Skeletal muscle satellite cell (primary cell): ENCODE data around the gene SLC35A4.
A peak's percentile ranks its signal among the peaks of the same experiment; 100 is the strongest.
"Not testable (repeated sequence)": the region's sequence is repeated elsewhere in the genome, so short reads cannot be mapped to it uniquely, and the experiment has no call there.

Experiments used
- H3K27me3 ChIP-seq: 2 replicates; pipeline ENCODE4 v1.7.0; 2013; ENCODE audit warnings: low read length; ENCODE audit not compliant: control insufficient read depth, insufficient read depth
- H3K36me3 ChIP-seq: 2 replicates; pipeline ENCODE4 v1.7.0; 2013; ENCODE audit warnings: mild to moderate bottlenecking, control low read depth, low read length; ENCODE audit not compliant: insufficient read depth
- H3K4me1 ChIP-seq: 2 replicates; pipeline ENCODE4 v1.7.0; 2013; ENCODE audit warnings: low read length; ENCODE audit not compliant: control insufficient read depth, insufficient read depth
- H3K4me2 ChIP-seq: 2 replicates; pipeline ENCODE4 v1.7.0; 2013; ENCODE audit warnings: mild to moderate bottlenecking, low read length
- H3K4me3 ChIP-seq: 2 replicates; pipeline ENCODE4 v1.7.0; 2013; ENCODE audit warnings: low read length
- H3K9ac ChIP-seq: 2 replicates; pipeline ENCODE4 v1.7.0; 2013; ENCODE audit warnings: mild to moderate bottlenecking, low read depth, low read length, moderate library complexity
- H3K9me3 ChIP-seq: replicated peaks from 2 replicates; pipeline ENCODE4 v1.7.0; 2013; ENCODE audit warnings: mild to moderate bottlenecking, control low read depth, low read length

The SLC35A4 gene

DNA sequence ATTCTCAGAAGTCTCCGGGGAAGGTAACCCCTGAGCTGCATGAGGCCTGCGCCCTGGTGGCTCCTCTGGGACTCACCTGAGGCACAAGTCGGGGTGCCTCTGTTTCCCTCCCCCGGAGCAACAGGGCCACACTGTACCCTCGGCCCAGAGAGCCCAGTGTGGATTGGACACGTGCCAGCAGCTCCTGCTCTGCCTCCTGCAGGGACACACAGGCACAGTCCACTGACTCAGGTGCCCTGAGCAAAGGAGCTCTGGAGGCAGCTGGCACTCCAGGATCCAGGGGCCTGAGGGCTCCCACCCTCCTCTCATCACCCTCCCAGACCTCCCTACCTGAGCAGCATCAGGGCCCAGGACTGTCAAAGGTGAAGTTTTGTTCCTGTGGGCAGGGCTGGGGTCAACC, 29.5 kb downstream of the SLC35A4 start:
- no peaks in the 10 kb centered on the region for H3K9me3 ChIP-seq
- H3K4me1 ChIP-seq: peaks cover 17% of the 10 kb centered on the region
- no peak overlapping the region for H3K4me2 ChIP-seq
- no peak overlapping the region for H3K9ac ChIP-seq
- H3K36me3 ChIP-seq: no peaks in the 10 kb centered on the region
- peaks cover 22% of the 10 kb centered on the region for H3K27me3 ChIP-seq
- no peak overlapping the region for H3K4me3 ChIP-seq

DNA sequence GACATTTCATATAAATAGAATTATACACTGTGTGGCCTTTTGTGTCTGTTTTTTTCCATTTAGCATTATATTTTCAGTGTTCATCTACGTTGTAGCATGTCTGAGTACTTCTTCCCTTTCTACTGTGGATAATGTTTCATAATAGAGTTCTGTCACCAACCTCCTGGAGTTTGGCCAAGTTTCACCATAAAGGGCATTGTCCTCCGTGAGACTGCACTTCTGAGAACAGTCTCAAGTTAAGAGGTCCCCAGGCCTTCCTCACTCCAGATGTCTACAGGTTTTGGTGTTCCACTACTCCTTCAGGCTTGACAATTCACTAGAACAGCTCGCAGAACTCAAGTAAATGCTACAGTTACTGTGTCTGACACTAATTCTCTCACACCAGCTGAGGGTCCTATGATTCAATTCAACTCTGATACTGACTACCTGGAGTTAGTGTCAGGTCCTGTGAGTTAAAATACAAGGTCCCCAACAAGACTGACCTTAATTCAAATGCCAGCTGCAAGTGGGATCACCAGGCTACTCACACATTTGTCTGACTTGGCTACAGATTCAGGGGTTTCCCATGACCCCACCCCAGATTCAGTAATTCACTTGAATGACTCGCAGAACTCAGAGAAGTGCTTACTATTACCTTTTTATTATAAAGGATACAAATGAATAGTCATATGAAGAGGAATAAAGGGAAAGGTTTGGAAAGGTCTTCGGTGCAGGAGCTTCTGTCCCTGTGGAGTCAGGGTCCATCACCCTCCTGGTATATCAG, 31.1 kb downstream of the SLC35A4 start:
- H3K4me1 ChIP-seq: peaks cover 9% of the 10 kb centered on the region
- no peaks in the 10 kb centered on the region for H3K36me3 ChIP-seq
- H3K27me3 ChIP-seq: peaks cover 22% of the 10 kb centered on the region
- no peaks in the 10 kb centered on the region for H3K9me3 ChIP-seq
- no peak overlapping the region for H3K4me3 ChIP-seq
- H3K9ac ChIP-seq: no peak overlapping the region
- no peak overlapping the region for H3K4me2 ChIP-seq

DNA sequence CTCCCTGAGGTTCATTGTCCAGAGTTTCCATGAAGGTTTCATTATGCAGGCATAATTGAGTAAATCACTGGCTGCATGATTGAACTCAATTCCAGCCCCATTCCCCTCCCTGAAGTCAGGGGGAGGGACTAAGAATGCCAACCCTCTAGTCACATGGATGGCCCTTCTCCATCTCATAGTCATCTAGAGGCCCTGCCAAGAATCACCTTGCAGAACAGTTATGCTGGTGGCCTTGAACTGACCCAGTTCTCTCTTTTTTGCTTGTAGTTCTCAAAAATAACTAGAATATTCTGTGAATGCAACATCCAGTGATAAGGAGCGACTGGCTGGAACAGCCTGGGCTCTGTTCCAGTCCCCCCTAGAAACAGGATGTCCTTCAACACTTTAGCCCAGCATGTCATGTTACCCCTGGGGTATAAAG, 31.7 kb downstream of the SLC35A4 start:
- peaks cover 22% of the 10 kb centered on the region for H3K27me3 ChIP-seq
- no peaks in the 10 kb centered on the region for H3K9me3 ChIP-seq
- no peak overlapping the region for H3K4me2 ChIP-seq
- H3K4me3 ChIP-seq: no peak overlapping the region
- H3K36me3 ChIP-seq: no peaks in the 10 kb centered on the region
- no peak overlapping the region for H3K9ac ChIP-seq
- H3K4me1 ChIP-seq: peaks cover 9% of the 10 kb centered on the region

DNA sequence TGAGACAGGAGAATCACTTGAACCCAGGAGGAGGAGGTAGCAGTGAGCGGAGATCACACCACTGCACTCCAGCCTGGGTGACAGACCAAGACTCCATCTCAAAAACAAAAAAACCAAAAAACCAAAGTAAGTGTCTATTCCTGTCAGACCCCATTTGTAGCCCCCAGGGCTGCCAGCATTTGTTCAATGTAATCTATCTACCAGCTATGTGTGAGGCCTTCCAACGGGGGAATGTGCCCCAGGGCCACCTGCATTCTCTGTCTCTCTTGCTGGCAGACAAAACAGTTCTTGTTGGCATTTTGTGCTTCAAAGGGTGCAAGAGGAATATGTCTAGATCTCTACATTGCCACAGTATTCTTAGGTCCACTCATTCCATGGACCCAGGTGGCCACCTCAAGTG, 34.2 kb downstream of the SLC35A4 start:
- no peak overlapping the region for H3K9ac ChIP-seq
- no peaks in the 10 kb centered on the region for H3K9me3 ChIP-seq
- H3K4me3 ChIP-seq: no peak overlapping the region
- no peaks in the 10 kb centered on the region for H3K36me3 ChIP-seq
- no peak overlapping the region for H3K4me2 ChIP-seq
- H3K4me1 ChIP-seq: peaks cover 3% of the 10 kb centered on the region
- H3K27me3 ChIP-seq: peaks cover 22% of the 10 kb centered on the region

DNA sequence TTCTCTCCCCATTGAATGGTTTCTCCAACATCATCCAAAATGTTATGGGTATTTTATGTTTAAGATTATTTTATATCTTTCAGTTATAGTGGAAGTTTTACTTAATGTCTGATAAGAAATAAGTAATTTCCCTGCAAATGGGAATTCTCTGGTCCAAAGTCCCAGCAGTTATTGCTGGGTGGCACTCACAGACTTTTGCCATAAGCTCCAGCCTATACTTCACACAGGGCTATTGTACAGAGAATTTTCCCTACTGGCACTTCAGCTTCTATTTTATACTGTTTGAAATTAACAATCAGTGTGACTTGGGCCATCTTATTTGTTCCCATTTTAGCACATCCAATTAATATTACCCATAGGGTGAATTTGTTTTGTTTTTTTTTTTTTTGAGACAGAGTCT, 35.5 kb downstream of the SLC35A4 start:
- Histone ChIP-seq H3K4me1 (peaks cover 3% of the 10 kb centered on the region), H3K4me2 (no peak overlapping the region), H3K27me3 (peaks cover 22% of the 10 kb centered on the region), H3K4me3 (no peak overlapping the region), H3K9me3 (no peaks in the 10 kb centered on the region), H3K9ac (no peak overlapping the region), H3K36me3 (no peaks in the 10 kb centered on the region)

DNA sequence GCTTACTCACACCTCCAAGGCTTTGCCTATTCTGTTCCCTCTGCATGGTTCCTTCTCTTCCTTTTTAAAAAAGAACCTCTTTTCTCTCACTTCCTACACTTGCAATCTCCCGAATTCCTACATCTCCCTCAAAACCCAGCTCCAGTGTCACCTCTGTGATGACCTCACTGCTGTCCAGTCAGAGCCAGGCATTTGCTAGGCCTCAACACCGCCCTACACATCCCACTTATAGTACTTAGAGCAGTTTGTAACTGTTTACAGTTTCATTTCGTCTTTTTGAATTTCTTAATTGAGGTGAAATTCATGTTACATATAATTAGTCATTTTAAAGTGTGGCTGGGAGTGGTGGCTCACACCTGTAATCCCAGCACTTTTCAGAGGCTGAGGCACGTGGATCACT, 37.5 kb downstream of the SLC35A4 start:
- H3K9ac ChIP-seq: no peak overlapping the region

DNA sequence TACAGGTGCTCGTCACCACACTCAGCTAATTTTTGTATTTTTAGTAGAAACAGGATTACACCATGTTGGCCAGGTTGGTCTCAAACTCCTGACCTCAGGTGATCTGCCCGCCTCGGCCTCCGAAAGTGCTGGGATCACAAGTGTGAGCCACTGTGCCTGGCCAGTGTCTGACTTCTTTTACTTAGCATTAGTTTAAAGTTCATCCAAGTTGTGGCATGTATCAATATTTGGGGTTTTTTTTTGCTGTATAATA, 38.7 kb downstream of the SLC35A4 start:
- H3K4me2 ChIP-seq, H3K4me1 ChIP-seq, H3K4me3 ChIP-seq, H3K9me3 ChIP-seq, H3K36me3 ChIP-seq, H3K9ac ChIP-seq, H3K27me3 ChIP-seq: not testable (repeated sequence)

More for the DNA sequence above, 37.5 kb downstream of the SLC35A4 start:
- Histone ChIP-seq H3K4me3 (no peak overlapping the region), H3K27me3 (peaks cover 10% of the 10 kb centered on the region), H3K4me2 (no peak overlapping the region), H3K9me3 (no peaks in the 10 kb centered on the region), H3K4me1 (peaks cover 3% of the 10 kb centered on the region), H3K36me3 (no peaks in the 10 kb centered on the region)

DNA sequence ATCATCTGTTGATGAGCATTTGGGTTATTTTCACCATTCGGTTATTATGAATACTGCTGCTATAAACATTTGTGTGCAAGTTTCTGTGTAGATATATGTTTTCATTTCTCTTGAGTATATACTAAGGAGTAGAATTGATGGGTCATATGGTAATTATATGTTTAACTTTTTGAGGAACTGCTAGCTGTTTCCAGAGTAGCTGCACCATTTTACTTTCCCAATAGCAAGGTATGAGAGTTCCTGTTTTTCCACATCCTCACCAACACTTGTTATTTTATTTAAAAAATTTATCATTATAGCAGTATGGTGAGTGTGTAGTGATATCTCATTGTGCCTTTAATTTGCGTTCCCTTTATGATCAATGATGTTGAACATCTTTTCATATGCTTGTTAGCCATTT, 39.1 kb downstream of the SLC35A4 start:
- Histone ChIP-seq H3K27me3 (peaks cover 3% of the 10 kb centered on the region), H3K4me2 (no peak overlapping the region), H3K9ac (no peak overlapping the region), H3K4me1 (peaks cover 3% of the 10 kb centered on the region), H3K9me3 (no peaks in the 10 kb centered on the region), H3K4me3 (no peak overlapping the region), H3K36me3 (no peaks in the 10 kb centered on the region)

DNA sequence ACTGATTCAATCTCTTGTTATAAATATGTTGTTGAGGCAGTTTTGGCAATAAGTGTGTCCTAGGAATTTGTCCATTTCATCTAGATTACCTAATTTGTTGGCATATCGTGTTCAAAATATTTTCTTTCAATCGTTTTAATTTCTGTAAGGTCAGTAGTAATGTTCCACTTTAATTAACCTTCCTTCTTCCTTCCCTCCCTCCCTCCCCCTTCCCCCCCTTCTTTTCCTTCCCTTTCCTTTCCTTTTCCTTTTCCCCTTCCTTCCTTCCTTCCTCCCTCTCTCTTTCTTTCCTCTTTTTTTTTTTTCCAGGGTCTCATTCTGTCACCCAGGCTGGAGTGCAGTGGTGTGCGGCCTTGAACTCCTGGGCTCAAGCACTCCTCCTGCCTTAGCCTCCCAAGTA, 41.3 kb downstream of the SLC35A4 start:
- Histone ChIP-seq H3K4me2 (no peak overlapping the region), H3K36me3 (no peaks in the 10 kb centered on the region), H3K4me1 (peaks cover 13% of the 10 kb centered on the region), H3K27me3 (no peaks in the 10 kb centered on the region), H3K4me3 (no peak overlapping the region), H3K9ac (no peak overlapping the region), H3K9me3 (no peaks in the 10 kb centered on the region)

DNA sequence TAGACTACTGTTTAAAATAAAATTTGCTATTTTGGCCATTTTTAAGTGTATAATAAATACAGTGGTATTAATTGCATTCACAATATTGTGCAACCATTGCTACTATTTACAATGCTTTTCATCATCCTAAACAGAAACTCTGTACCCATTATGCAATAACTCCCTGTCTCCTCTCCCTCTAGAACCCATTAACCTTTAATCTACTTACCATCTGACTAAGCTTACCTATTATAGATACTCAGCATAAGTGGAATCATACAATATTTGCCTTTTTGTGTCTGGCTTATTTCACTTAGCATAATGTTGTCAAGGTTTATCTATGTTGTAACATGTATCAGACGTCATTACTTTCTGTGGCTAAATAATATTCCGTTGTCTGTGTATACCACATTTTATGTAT, 42.4 kb downstream of the SLC35A4 start:
- Histone ChIP-seq H3K4me3 (no peak overlapping the region), H3K4me2 (no peak overlapping the region), H3K9me3 (no peaks in the 10 kb centered on the region), H3K4me1 (peaks cover 18% of the 10 kb centered on the region), H3K27me3 (no peaks in the 10 kb centered on the region), H3K9ac (no peak overlapping the region), H3K36me3 (no peaks in the 10 kb centered on the region)

DNA sequence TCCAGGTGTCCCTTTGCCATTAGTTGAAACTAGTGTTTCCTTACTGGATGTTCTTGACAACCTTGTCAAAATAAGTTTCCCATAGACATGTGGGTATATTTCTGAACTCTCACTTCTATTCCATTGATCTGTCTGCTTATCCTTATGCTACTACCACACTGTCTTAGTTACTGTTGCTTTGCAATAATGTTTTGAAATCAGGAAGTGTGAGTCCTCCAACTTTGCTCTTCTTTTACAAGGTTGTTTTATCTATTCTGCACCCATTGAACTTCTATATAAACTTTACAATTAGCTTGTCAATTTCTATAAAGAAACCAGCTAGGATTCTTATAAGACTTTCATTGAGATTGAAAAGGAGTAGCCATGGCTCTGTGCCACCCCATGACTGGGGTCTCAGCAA, 44.1 kb downstream of the SLC35A4 start:
- H3K4me1 ChIP-seq: peaks cover 15% of the 10 kb centered on the region

DNA sequence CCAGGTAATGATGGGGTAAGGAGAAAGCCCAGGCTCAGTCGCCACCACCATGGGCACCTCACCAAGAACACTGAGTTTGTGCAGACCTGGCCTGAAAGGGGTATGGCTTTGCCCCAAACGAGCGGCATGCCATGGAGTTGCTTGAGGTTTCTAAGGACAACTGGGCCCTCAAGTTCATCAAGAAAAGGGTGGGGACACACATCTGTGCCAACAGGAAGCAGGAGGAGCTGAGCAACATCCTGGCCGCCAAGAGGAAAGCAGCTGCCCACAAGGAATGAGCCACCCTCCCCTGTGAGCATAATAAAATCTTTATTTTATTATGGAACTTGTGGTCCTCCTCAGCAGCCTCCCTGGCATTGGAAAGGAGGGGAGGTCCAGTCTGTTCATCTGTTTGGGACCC, 44.5 kb downstream of the SLC35A4 start:
- H3K4me1 ChIP-seq: peaks cover 15% of the 10 kb centered on the region
- no peaks in the 10 kb centered on the region for H3K9me3 ChIP-seq
- H3K27me3 ChIP-seq: no peaks in the 10 kb centered on the region
- no peak overlapping the region for H3K4me3 ChIP-seq
- H3K36me3 ChIP-seq: no peaks in the 10 kb centered on the region
- H3K9ac ChIP-seq: no peak overlapping the region
- H3K4me2 ChIP-seq: peak overlapping the region; percentile 38

More for the DNA sequence above, 44.1 kb downstream of the SLC35A4 start:
- Histone ChIP-seq H3K36me3 (no peaks in the 10 kb centered on the region), H3K9me3 (no peaks in the 10 kb centered on the region), H3K27me3 (no peaks in the 10 kb centered on the region), H3K4me3 (no peak overlapping the region), H3K4me2 (peak overlapping the region; percentile 38), H3K9ac (no peak overlapping the region)
